ENCODE measurements around the gene ZNF814. TPM values are rescaled to one million over a fixed set of nuclear protein-coding genes. Genes with fewer than 3 reads are reported as not detected.
"Not testable (repeated sequence)": the region's sequence is repeated elsewhere in the genome, so short reads cannot be mapped to it uniquely, and the experiment has no call there.

The ZNF814 gene
- total RNA-seq, 4 donors from 2014 or later, result 5.8 to 9.4 (median 7.5) TPM

DNA sequence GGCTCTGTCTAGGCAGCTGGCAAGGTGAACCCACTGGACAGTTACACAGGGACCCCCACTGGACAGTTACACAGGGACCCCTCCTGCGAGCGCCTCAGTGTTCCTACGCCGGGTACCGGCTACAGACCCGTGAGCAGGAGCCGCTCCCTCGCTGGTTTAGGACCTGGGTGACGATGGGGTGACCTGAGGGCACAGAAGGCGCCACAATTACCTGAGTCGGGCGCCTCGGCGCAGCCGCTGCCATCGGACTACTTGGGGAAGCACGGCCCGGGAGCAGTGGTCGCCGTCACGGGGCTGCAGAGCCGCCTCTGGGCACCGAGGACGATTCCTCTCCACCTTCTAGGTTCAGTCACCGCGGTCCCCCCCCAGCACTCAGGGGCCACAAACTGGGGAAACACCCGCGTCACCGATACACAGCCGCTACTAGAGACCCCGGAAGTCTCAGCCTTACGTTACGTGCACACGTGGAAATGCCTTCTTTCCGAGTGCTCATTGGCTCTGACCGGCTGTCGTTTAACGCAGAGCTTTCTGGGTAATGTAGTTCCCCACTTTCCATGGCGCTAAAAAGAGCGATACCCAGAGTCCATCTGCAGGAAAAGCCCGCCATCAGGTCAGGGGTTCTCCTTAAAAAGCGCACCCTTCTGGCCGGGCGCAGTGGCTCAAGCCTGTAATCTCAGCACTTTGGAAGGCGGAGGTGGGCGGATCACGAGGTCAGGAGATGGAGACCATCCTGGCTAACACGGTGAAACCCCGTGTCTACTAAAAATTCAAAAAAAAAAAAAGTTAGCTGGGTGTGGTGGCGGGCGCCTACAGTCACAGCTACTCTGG lies 27.5 kb upstream of the ZNF814 start, which contains the start of gene ZNF417:
ZNF417 (minus strand) TSS at position 425 of the 828 bp plus-strand sequence; CDS start at position 244, 181 bp downstream.
- Histone ChIP-seq H3K4me1 (peaks cover 13 to 21% (median 19%) of the 10 kb centered on the region in 4 donors), H3K4me3 (peak within 1 kb of the TSS; percentile 60 to 97 (median 82)), H3K36me3 (peaks cover 5 to 37% (median 34%) of the 10 kb centered on the region in 4 donors), H3K27ac (replicated peaks in 1 of 4) (peak within 1 kb of the TSS; percentile 83 to 88 (median 84))
- peak; percentile 82 to 85 for TF ChIP-seq POLR2AphosphoS5 (IDR thresholded peaks at IDR 0.05)
- TF ChIP-seq, protein P1, sequence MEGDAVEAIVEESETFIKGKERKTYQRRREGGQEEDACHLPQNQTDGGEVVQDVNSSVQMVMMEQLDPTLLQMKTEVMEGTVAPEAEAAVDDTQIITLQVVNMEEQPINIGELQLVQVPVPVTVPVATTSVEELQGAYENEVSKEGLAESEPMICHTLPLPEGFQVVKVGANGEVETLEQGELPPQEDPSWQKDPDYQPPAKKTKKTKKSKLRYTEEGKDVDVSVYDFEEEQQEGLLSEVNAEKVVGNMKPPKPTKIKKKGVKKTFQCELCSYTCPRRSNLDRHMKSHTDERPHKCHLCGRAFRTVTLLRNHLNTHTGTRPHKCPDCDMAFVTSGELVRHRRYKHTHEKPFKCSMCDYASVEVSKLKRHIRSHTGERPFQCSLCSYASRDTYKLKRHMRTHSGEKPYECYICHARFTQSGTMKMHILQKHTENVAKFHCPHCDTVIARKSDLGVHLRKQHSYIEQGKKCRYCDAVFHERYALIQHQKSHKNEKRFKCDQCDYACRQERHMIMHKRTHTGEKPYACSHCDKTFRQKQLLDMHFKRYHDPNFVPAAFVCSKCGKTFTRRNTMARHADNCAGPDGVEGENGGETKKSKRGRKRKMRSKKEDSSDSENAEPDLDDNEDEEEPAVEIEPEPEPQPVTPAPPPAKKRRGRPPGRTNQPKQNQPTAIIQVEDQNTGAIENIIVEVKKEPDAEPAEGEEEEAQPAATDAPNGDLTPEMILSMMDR (IDR thresholded peaks at IDR 0.05), result peak; percentile 26 to 44 (median 37)
- intact Hi-C loops (cut with DNase I); H3K9me3 ChIP-seq; H3K27me3 ChIP-seq: not testable (repeated sequence)
- WGBS, result under 1% methylated on average over 34 of the region's 51 CpGs
- peak; percentile 93 for DNase-seq (ENCODE audit: extremely low spot score)

DNA sequence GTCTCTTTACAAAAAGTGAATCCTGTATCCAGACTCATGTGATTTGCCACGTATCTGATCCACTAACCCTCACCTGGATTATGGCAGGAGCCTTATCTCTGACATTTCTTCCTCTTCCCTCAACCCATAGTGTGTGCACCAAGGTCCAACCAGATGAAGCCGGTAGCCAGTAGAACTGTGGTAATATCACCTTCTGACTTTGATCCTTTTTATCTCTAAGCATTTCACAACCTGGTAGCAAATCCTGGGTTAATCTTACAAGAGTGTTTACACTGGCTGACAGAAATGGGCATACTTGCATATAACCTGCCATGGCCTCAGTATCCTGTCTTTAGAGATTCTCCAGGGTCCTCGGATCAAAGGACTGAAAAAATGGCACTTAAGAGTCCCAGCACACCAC lies 25.7 kb upstream of the ZNF814 start:
- intact Hi-C loops (cut with DNase I), result no loop called here
- H3K4me1 ChIP-seq, result peaks cover 13 to 21% (median 19%) of the 10 kb centered on the region in 4 donors
- no peaks in the 10 kb centered on the region for H3K27me3 ChIP-seq
- no peak overlapping the region for H3K27ac ChIP-seq (replicated peaks in 1 of 4)
- peaks cover 19 to 38% (median 37%) of the 10 kb centered on the region in 4 donors for H3K36me3 ChIP-seq
- TF ChIP-seq POLR2AphosphoS5 (IDR thresholded peaks at IDR 0.05) (no peak), EP300 (IDR thresholded peaks at IDR 0.05) (no peak), POLR2A (IDR thresholded peaks at IDR 0.05; ENCODE audit: low read depth) (no peak)
- TF ChIP-seq, protein P1 (IDR thresholded peaks at IDR 0.05), result no peak
- peaks cover 0 to 21% (median 17%) of the 10 kb centered on the region in 4 donors for H3K9me3 ChIP-seq
- H3K4me3 ChIP-seq, result no peak overlapping the region
- 96% methylated on average over 3 of the region's 3 CpGs for WGBS
- DNase-seq (ENCODE audit: extremely low spot score), result no peak

DNA sequence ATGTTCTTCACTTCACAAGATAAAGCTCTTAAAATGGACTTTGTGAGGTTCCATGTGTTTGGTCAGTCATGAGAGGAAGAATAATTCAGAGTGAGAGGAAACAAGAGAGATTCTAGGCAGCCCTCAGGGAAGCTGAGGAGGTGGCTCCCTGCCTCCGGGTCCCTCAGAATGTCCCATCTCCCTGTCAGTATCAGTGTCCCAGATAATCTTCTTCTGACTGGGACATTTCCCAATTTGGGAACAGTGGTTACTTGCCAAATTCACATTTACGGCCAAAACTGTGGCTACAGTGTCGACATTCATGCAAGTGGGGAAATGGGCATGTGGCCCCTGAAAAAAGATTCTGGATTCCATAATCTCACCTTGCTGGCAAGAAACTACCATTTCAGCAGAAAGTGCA lies 18.6 kb upstream of the ZNF814 start:
- TF ChIP-seq POLR2AphosphoS5 (IDR thresholded peaks at IDR 0.05) (no peak), POLR2A (IDR thresholded peaks at IDR 0.05; ENCODE audit: low read depth) (no peak), EP300 (IDR thresholded peaks at IDR 0.05) (no peak)
- TF ChIP-seq, protein P1 (IDR thresholded peaks at IDR 0.05), result no peak
- H3K27ac ChIP-seq (replicated peaks in 1 of 4), result no peak overlapping the region
- peaks cover 0 to 7% (median 0%) of the 10 kb centered on the region in 4 donors for H3K4me1 ChIP-seq
- no peaks in the 10 kb centered on the region for H3K27me3 ChIP-seq
- 92% methylated on average over 3 of the region's 3 CpGs for WGBS
- no peak overlapping the region for H3K4me3 ChIP-seq
- H3K9me3 ChIP-seq, result peaks cover 0 to 47% (median 32%) of the 10 kb centered on the region in 4 donors
- intact Hi-C loops (cut with DNase I), result no loop called here
- peaks cover 34 to 61% (median 51%) of the 10 kb centered on the region in 4 donors for H3K36me3 ChIP-seq
- no peak for DNase-seq (ENCODE audit: extremely low spot score)

DNA sequence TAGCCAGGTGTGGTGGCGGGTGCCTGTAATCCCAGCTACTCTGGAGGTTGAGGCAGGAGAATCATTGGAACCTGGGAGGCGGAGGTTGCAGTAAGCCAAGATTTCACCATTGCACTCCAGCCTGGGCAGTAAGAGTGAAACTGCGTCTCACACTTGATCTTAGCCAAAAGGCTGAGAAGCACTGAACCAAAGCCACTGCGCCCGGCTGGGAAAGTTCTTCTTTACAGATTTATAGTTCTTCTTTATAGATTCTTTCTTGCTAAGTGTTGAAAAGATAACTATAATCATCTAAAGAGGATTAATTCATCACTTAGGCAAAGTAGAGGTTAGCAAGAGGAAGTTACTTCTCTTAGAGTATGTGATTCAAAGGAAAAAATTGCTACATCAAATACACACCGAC lies 16.4 kb upstream of the ZNF814 start:
- Histone ChIP-seq H3K4me3 (no peak overlapping the region), H3K9me3 (peaks cover 0 to 34% (median 20%) of the 10 kb centered on the region in 4 donors)

More for the DNA sequence above, 16.4 kb upstream of the ZNF814 start:
- peaks cover 18 to 39% (median 30%) of the 10 kb centered on the region in 4 donors for H3K36me3 ChIP-seq
- 91% methylated on average over 6 of the region's 6 CpGs for WGBS
- TF ChIP-seq POLR2AphosphoS5 (IDR thresholded peaks at IDR 0.05) (no peak), EP300 (IDR thresholded peaks at IDR 0.05) (no peak), POLR2A (IDR thresholded peaks at IDR 0.05; ENCODE audit: low read depth) (no peak)
- TF ChIP-seq, protein P1 (IDR thresholded peaks at IDR 0.05), result no peak
- no peak for DNase-seq (ENCODE audit: extremely low spot score)
- intact Hi-C loops (cut with DNase I), result no loop called here
- H3K4me1 ChIP-seq, result peaks cover 0 to 7% (median 0%) of the 10 kb centered on the region in 4 donors
- no peaks in the 10 kb centered on the region for H3K27me3 ChIP-seq
- H3K27ac ChIP-seq (replicated peaks in 1 of 4), result no peak overlapping the region
